Stimulated activated CD4-positive, alpha-beta T cell treated with anti-CD3 and anti-CD28 coated beads, Interleukin-12 subunit alpha, Interleukin-12 subunit beta, amount 100 ng/mL, for 48 hours (primary cell): Measurements from ENCODE around the gene ABCC9.

Source experiments
- DNase-seq, 3 donors: peaks; one replicate each; pipeline ENCODE4 v3.0.0-alpha.2; 2020; ENCODE audit warnings: low read depth in 2 of 3, low spot score in 1 of 3

The ABCC9 gene

DNA sequence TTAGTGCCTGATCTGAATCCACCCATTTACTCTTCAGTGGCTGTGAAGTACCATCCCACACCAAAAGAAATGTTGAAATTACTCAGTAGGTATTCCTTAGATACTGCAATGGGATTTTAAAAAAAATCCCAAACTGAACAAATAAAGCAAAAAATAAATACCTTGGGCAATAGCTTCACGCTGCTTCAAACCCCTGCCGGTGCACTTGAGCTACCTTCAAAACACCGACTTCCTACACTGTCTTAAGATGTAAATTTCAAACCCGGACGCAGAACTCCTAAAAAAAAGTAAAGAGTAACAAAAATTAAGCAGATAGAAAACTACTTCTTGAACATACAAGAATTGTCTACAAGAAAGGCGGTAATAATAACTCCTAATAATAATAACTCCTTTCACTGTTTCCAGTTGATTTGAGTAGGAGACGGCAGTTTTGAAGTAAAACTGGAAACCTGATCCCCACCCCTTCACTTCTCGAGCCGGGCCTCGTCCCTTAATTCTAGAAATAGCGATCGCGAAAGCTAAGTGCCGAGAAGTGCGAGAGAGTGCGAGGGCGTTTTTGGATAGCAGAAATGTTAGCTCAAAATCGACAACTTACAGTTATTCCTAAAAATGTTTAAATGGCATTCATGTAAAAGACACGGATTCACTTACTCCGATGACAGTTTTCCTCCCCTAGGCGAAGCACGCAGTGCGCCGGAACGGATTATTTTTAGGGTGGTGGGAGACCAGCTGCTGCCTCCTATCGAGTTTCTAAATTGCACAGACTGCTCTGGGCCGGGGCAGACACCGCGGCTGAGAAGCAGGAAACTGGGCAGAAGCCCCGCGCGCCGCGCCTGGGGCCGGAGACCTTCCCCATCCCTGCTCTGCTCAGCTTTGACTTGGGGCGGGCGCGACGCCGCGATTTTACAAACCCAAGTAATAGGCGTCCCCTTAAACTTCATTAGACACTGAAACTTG lies at the start of gene ABCC9:
TSS of gene ABCC9 (minus strand) at position 878 of the 957 bp plus-strand sequence. CDS start 4,752 bp downstream, outside the sequence.
- no peak for DNase-seq

DNA sequence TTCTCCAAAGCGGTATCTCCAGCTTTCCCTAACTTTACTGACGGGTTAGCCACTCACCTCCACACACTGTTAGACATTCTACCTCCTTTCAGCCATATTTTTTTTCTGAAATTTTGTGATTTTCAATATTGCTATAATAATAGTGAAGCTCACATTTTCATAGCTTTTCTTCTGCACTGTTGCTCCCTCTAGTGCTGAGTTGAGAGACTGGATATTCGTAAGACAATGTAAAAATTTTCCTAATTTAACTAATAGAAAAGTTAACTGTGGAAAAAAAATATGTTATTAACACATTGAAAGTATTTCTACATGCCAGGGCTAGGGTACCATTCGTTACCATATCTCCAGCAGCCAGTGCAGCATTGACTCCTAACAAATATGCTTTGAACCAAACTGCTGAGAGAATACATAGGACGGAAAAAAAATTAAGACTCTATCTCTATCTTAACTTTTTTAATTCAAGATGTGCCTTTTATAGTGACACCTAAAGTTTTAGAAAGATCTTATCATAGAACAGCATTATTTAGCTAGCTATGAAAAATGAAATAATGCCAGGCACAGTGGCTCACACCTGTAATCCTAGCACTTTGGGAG lies 48.7 kb upstream of the ABCC9 start:
- no peak for DNase-seq

DNA sequence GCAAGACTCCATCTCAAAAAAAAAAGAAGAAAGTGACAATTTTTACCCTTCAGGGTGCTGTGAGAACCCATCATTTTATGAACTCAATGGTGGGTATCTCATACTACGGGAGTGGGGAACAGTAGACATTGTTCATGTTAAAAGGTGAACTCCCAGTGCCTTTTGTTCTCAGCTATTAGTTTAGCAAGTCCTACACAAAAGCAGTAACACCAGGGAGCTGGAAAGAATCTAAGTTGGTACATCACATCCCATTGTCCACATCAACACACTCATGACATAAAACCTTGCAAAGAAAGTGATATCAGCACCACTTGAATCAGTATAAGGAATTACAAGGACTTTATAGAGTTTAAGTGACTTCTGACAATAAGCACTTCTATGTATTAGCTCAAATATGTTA lies 47.4 kb upstream of the ABCC9 start:
- DNase-seq, result no peak

DNA sequence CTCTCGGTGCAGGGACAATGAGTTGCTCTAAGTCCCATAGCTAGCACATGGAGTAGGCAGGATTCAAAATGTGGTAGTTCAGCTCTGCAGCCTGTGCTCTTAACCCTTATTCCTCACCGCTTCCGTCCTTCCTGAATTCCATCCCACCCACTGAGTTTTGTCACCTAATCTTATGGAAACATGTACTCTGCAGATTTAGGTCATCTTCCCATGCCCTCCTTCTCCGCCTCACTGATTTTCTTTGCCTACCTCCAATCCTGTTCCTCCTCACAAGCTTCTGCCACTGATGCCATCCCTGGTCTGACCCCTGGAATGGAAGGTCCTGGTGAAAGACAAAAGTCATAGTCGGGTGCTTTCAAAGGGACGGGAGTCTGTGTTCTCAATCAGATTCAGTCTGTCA lies 46.5 kb upstream of the ABCC9 start:
- DNase-seq, result no peak

DNA sequence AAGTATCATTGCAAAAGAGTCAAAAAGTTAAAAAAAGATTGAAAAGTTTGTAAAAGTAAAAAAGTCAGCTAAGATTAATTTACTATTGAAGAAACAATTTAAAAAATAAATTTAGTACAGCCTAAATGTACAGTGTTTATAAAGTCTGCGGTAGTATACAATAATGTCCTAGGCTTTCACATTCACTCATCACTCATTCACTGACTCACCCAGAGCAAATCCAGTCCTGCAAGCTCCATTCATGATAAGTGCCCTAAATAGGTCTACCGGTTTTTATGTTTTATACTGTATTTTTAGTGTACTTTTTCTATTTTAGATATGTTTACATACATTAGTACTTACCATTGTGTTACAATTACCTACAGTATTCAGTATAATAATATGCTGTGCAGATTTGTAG lies 43.9 kb upstream of the ABCC9 start:
- no peak for DNase-seq

DNA sequence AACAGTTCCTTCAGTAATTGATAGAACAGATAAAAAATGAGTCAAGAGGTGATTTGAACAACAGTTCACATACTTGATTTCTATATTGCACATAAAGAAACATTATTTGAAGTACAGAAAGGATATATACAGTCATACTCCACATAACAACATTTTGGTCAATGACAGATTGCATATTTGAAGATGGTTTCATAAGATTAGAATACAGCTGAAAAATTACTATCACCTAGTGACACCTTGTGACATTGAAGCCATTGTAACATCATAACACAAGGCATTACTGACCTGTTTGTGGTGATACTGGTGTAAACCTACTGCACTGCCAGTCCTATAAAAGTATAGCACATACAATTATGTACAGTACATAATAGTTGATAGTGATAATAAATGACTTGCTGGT lies 43.1 kb upstream of the ABCC9 start:
- DNase-seq, result no peak

DNA sequence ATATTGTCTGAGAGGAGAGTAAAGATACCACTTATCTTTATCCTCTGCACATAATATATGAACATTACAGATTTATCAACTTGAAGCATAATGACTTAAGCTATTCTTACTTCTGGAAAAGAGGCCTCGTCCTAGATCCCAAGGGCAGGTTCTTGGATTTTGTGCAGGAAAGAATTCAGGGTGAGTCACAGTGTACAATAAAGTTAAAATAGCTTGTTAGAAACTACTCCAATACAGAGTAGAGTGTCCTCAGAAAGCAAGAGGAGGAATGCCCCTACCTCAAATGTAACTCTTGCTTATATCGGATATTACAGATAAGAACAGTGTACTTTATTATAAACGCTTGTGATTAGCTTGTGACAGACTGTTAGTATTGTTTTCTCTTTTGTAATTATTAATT lies 41.9 kb upstream of the ABCC9 start:
- DNase-seq, result no peak

DNA sequence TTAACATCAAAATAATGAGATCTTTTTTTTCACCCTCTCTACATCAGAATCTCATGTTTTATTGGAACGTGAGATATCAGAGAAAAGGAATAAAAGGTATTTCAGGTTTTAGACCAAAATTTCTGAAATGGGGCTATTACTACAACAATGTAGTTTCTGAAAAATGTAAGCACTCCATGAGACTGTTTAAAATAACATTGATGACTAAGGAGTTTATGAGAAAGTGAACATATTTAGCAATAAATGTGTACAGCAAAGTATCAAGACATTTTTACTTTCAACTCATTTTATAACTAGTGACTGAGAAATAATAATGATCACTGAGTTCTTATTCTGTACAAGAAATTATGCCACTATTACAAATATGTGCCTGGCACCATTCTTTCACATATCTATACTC lies 39.3 kb upstream of the ABCC9 start:
- DNase-seq, result no peak

DNA sequence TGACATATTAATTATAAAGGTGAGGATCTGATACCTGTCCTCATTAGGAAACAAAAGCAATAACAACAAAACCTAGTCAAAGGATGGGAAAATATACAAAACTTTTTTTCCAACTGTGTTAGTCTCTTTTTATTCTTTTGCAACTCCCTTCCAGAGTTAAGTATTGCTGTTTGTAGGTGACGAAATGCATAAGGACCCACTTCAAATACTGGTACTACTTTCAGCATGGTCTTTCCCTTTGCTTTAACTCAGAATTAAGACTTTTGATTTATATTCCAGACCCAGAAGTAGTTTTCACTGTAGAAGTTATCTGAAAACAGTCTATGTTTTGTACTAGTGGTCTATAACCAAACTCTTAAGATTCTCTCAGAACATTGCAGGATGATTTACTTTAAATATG lies 34.1 kb upstream of the ABCC9 start:
- no peak for DNase-seq

DNA sequence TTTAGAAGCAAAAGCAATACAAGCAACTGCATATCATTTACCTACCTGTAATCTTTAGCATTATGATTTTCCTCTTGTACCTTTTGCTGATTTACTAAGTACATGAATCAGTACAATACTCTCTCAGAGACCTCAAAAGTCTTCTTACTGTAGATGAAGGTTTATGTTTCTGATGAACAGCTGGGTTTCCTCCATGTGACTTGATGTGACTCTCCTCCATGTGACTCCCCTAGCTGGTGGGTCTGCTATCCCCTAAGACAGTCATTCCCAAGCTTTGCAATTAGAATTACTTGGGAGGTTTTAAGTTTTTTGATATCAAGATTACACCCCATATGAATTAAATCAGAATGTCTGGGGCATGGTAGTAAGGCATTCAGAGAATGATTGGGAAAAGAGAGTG lies 32.0 kb upstream of the ABCC9 start:
- DNase-seq, result no peak

DNA sequence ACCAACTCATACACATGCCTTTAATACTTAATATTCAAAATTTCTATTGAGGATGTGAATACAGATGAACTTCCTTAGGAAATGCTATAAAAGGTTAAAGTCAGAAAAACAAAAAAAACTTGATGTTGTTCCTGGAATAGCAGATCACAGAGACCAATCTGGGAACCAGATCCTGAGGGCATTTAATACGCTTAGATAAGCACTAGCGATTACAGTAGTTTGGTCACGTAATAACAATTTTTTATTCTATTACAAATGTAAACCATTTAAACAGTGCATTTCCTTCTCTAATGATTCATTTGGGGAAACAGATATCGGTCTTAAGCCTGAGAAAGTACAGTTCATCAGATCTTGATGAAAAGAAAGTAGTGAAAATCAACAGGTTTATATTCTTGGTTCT lies 30.8 kb upstream of the ABCC9 start:
- no peak for DNase-seq

DNA sequence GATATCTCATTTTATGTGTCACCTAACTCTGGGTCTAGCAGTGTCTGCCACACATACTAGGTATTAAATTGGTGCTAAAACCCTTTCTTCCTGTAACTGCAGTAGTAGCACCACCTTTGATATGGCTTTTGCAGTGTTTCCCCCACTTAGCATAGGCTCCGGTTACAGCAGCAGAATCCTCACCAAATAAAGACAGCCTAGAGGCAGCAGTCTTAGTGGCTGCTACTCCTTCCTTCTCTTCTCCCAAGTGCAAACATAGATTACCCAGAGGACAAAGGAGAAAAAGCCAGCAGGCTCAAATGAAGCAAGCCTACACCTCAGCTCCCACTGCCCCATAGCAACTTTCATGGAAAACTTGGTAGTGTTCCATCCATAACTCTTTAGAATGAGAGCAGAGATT lies 30.1 kb upstream of the ABCC9 start:
- no peak for DNase-seq

DNA sequence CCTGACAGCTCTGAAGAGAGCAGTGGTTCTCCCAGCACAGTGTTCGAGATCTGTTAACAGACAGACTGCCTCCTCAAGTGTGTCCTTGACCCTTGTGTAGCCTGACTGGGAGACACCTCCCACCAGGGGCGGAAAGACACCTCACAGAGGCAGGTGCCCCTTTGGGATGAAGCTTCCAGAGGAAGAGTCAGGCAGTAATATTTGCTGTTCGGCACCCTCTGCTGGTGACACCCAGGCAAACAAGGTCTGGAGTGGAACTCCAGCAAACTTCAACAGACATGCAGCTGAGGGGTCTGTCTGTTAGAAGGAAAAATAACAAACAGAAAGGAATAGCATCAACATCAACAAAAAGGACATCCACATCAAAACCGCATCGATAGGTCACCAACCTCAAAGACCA lies 21.6 kb upstream of the ABCC9 start:
- no peak for DNase-seq

DNA sequence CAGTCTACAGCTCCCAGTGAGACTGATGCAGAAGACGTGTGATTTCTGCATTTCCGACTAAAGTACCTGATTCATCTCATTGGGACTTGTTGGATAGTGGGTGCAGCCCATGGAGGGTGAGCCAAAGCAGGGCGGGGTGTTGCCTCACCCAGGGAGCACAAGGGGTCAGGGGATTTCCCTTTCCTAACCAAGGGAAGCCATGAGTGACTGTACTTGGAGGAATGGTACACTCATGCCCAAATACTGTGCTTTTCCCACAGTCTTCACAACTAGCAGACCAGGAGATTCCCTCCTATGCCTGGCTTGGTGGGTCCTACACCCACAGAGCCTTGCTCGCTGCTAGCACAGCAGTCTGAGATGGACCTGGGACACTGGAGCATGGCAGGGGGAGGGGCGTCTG lies 21.0 kb upstream of the ABCC9 start:
- DNase-seq, result no peak

DNA sequence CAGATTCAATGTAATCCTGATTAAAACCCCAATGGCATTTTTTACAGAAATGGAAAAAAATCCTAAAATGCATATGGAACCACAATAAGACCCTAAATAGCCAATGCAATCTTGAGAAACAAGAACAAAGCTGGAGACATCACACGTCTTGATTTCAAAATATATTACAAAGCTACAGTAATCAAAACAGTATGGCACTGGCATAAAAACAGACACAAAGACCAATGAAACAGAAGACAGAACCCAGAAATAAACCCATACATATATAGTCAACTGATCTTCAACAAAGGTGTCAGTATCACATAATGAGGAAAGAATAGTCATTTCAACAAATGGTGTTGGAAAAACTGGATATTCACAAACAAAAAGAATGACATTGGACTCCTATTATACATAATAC lies 9.4 kb upstream of the ABCC9 start:
- DNase-seq, result no peak

DNA sequence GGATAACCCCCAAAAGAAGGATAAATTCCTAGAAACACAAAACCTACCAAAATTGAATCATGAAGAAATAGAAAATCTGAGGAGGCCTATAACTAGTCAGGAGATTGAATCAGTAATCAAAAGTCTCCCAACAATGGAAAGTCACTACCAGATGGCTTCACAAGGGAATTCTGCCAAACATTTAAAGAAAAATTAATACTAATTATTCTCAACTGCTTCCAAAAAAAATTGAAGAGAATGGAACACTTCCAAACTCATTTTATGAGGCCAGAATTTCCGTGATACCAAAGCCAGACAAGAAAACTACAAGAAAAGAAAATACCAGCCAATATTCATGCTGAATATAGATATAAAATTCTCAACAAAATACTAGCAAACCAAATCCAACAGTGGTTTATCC lies 7.8 kb upstream of the ABCC9 start:
- DNase-seq, result no peak

DNA sequence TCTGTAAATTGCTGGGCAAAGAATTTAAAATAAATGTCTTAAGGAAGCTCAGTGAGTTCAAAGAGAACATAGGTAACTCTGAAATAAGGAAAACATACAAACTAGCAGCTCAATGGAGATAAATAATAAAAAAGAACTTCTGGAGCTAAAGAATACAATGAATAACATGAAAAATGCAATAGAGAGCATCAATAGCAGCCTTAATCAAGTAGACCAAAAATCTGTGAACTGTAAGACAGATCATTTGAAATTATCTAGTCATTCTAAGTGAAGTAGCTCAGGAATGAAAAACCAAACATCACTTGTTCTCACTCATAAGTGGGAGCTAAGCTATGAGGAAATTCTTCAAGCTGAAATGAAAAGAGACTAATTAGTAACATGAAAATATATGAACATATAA lies 5.8 kb upstream of the ABCC9 start:
- DNase-seq, result no peak

DNA sequence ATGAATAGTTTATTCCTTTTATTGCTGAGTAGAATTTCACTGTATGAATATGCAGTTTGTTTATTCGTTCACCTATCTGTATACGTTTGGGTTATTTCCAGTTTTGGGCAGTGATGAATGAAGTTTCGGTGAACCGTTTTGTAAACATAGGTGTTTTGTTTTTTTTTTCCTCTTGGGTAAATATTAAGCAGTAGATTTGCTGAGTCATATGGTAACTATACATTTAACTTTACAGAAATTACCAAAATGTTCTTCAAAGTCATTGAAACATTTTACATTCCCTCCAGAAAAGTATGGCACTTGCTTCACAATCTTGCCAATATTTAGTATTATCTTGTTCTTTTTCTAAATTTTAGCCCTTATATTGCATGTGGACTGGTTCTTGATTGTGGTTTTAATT lies 3.8 kb upstream of the ABCC9 start:
- DNase-seq, result no peak

DNA sequence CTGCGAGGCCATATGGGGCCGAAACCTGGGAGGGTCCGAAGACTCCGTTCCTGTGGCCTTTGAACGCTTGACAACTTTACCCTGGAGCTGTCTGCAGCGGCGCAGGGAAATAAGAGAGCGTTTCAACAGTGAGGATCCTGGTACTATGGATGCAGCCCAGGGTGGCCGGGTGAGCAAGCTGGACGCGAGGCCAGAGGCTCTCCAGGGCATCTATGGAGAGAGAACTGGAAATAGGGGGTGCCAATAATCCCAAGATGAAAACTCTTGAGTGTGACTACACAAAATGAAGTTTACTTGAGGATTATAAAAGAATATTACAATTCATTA lies 1.1 kb upstream of the ABCC9 start:
- no peak for DNase-seq

DNA sequence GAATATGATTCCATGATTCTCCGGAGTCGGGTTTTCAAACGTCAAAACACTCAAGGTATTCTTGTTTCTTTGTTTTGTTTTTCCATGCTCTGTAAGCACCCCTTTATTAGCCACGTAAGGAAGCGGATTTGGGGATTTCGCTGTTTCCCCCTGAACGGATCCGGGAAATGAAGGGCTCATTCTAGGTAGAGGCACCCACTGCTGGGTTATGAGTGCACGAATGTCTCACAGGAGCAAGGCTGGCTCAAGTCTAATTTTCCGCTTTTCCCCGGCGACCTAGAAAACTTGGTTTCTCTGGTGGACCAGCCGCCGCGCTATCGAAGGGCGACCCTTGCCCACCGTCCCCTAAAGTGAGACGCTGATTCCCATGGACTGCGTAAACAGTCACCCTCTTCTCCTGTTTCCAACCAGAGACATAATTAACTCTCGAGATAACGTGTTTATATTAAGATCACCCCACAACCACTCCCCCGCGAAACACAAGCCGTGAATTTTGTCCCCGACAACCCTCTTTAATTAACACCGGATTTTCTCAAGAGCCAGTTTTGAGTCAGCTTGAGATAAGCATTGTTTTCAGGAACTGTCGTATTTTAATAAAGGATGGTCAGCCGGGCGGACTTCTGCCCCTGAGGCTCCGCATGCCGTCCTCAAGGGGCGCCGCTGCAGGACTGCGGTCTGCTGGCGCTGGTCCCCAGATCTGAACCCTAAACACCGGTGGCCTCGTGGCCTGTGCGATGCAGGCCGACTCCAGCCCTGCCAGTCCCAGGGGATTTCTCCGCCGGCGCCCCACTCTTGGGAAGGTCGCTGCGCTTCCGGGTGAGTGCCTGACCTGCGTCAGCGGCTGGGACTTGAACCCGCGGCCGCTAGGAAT lies 515 bp upstream of the ABCC9 start:
- DNase-seq, result no peak

DNA sequence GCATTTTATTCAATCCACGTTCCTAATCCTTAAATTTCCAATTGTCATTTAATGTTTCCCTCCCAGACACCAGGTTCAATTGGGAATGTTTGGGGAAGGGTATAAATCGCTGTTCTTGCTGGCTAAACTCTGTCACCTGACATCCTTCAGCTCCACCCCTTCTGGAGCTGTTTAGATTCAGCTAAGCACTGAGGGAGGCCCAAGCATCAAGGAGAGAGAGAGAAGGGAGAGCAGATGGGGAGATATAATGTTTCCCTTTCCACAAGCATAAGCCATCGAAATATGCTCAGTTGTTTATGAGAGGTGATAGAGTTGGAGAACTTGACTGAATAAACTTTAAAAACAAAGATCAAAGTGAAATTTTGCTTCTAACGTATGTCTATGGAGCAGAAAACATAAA lies 1.8 kb downstream of the ABCC9 start:
- no peak for DNase-seq

DNA sequence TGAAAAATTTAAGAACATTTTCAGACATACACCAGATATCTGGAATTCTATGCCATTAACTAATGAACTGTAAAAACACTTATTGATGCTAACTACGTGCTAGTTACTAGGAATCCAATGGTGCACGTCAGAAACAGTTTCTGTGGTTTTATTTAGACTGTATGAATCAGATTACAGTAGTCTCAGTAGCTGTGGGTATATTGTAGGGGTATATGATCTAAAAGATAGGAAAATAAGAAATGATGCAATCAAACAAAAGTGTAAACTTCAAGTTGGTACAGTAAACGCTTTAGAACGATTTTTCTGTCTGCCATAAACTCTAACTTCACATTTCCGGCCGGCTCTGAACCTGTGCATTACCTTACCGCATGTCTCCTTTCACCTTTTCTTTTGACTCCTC lies 2.3 kb downstream of the ABCC9 start:
- DNase-seq, result no peak
